ENCODE measurements around the gene KCNG2.

Gene KCNG2

DNA sequence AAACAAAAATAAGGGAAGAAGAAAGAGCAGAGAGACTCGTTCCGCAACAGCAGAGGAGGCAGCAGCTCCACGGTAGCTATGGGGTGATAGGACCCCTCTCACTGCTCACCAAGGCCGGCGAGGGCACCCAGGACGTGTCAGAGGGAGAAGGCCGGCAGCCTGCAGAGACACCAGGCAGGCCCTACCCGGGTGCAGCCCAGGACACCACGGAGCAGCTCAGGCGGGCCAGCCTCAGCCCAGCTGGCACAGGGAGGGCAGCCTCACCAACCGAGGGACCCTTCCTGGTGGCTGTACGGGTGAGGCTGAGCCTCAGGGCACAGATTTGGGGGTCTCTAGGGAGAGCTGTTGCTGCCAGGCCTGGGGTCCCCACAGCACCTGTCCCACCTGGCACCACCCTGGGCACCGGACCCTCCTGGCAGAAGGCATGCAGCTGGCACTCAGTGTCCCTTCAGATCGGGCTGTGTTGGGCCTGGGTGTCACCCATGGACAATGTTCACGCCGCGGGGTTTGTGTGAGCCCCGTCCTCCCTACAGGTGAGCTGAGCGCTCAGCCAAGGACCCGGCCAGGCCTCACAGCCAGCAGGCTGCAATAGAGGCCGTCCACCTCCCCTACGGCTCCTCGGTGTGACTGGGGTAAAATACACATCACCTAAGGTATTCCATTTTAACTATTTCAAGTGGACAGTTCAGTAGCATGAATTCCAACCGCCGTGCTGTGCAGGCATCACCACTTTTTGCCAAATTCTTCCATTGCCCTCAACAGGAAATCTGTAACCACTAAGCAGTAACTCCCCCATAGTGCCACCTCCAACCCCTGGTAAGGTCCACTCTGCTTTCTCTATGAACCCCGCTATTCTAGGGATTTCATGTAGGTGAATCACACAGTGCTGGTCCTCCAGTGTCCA is 21.6 kb downstream of the KCNG2 start:
- DNase-seq (ENCODE audit: low read depth in 3 of 3): no peak

- DNase-seq (ENCODE audit: low read depth in 3 of 3): no peak
These were observed 22.2 kb downstream of the KCNG2 start for GRCh38 chr18:79819968-79820351.

GRCh38 chr18:79823120-79823519 is 25.4 kb downstream of the KCNG2 start:
- DNase-seq (ENCODE audit: low read depth in 3 of 3): no peak

DNA sequence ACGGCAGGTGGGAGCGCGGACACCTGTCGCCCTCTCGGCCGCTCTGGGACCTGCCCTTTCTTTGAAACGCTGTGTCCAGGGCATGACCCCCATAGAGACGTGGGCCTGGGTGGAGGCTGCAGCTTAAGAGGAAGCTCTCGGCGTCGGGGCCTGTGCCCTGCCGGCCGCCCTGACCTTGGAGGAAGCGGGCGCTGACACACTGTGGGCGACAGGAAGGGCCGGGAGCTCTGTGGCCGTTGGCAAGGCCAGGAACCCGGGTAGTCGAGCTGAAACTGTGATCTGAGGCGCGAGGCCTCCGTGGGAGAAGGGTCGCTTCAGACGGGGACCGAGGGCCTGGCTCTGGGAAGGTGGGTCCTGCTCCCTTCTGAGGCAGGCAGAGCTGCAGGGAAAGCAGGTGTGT is 28.2 kb downstream of the KCNG2 start:
- DNase-seq (ENCODE audit: low read depth in 3 of 3): no peak

DNA sequence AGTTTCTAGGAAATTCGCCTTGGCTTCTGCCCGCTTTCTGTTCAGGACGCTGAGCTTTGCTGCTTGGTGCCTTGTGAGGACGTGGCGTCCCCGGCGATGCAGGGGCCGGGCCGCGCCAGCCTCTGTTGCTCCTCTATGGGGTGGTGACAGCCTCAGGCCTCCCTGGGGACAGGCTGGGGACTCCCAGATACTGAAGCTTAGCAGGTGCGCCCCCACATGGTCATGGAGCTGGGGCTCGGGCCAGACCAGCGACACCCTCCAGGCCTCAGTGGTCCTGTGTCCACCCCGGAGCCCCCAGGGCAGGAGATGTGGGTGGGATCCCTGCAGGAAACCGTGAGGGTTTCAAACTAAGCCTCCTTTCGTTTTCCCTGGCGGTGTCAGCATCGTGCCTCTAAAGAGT is 29.2 kb downstream of the KCNG2 start:
- DNase-seq (ENCODE audit: low read depth in 3 of 3): no peak

- no peak for DNase-seq (ENCODE audit: low read depth in 3 of 3)
These were observed 30.5 kb downstream of the KCNG2 start for GRCh38 chr18:79828258-79828657.

DNA sequence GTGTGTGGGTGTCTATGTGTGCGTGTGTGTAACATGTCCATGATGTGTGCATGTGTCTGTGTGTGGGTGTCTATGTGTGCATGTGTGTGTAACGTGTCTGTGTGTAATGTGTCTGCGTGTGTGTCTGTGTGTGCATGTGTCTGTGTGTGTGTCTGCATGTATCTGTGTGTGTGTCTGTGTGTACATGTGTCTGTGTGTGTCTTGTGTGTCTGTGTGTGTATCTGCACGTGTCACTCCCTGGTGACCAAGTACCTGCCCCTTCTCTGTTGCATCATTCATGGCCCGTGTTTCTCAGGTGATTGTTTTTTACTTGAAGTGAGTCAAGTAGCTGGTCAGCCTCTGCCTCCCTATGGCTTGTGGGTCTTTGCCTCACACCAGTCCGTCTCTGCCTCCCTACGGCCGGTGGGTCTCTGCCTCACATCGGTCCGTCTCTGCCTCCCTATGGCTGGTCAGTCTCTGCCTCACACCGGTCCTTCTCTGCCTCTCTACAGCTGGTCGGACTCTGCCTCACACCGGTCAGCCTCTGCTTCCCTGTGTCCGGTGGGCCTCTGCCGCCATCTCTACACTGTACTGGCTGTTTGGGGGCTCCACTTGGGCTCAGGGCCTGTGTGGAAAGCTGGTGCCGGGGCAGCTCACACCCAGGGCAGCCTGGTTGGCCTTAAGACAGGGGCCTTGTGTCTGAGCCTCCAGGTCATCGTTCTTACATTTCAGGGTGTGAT is 31.6 kb downstream of the KCNG2 start:
- no peak for DNase-seq (ENCODE audit: low read depth in 3 of 3)

DNA sequence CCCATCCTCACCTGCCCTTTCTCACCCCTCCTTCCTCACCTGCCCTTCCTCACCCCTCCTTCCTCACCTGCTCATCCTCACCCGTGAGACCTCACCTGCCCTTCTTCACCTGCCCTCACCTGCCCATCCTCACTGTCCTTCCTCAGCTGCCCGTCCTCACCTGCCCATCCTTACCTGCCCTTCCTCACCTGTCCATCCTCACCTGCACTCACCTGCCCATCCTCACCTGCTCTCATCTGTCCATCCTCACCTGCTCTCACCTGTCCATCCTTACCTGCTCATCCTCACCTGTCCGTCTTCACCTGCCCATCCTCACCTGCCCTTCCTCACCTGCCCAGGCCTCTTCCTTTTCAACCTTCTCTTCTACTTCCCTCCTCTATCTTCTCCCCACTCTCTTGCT is 34.4 kb downstream of the KCNG2 start:
- no peak for DNase-seq (ENCODE audit: low read depth in 3 of 3)

- DNase-seq (ENCODE audit: low read depth in 3 of 3): no peak
These were observed 37.1 kb downstream of the KCNG2 start for GRCh38 chr18:79834834-79835233.

DNA sequence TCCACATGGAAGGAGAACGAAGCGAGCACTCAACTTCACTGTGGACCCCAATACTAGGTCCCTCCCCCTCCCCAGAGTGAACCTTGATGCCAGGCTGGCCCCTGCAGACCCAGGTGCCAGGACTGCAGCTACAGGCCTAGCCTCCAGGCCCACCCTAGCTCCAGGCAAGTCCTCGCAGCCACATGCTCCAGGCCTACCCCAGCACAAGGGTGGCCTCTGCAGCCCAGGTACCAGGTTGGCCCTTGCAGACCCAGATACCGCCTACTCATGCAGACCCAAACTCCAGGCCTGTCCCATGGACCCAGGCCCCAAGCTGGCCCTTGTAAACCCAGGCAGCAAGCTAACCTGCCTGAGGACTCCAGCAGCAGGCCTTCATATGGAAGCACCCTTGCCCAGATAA is 44.2 kb downstream of the KCNG2 start:
- no peak for DNase-seq (ENCODE audit: low read depth in 3 of 3)

DNA sequence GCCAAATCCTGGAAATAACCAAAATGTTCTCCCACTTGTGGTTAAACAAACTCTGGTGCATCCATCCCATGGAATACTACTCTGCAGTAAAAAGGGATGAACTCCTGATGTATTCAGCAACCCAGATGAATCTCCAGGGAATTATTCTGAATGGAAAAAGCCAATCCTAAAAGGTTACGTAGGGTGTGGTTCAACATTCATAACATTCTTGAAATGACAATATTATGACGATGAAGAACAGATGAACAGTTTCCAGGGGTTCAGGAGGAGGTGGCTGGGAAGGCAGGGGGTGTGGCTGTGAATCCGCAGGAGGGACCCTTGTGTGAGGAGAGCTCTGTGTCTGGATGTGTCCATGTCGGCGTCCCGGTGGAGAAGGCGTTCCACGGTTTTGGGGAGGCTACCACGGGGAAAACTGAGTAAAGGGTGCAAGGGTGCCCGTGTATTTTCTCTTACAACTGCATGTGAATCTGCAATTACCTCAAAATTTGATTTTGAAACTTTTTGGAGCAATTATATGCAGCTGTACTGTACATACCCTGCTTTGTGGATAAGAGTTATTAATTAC is 47.3 kb downstream of the KCNG2 start:
- no peak for DNase-seq (ENCODE audit: low read depth in 3 of 3)

DNA sequence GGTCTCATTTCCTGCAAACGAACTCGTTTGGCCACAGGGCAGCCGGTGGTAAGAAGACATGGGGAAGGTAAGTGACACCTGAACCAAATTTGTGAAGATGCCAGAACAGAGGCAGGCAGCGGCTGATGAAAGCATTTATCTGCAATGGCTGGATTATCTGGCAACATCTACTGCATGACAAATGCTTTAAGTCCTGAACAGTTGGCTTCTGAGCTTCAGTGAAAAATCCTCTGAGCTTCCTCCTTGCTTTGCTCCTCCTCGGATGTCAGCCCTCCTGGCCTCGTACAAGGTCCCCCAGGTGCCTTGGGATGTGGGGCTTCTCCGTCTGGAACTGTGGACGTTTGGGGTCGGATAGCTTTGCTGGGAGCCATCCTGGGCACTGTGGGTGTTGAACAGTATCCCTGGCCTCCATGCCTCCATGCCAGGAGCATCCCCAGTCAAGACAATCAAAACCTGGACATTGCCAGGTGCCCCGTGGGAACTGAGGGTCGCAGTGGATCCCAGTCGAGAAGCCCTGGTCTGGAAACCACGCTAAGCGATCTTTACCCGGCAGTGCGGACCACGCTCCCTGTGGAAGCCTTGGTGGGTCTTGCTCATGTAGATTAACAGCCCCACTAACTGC is 49.3 kb downstream of the KCNG2 start:
- DNase-seq (ENCODE audit: low read depth in 3 of 3): no peak

DNA sequence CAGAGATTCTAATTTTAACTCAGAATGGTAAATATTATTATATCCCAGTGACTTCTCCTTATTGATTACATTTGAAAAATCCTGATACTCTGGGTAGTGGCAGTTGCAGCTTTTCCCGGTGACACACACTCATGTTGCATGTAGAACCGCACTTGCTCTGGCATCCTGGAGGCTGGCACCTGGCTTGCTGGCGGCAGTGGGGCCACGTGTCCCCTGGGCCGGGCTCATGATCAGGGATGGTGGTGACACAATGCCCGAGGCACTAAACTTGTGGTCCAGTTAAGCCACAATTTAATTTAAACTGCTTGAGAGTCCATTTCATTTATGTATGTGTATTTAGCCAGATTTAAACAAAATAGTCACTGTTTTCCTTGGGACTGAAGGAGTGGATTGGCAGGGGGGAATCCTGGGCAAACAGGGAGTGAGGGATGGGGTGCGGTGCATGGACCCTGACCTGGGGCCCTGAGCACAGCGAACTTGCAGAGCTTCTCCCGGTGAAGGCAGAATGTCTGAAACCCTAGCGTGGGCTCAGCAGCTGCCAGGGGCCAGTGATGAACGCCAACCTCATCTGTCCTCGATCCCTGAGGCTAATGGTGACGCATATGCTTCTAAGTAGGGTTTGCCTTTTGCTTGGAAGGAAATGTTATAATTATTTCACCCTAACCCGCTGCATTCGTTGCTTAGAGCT is 50.0 kb downstream of the KCNG2 start:
- no peak for DNase-seq (ENCODE audit: low read depth in 3 of 3)

GRCh38 chr18:79848294-79848578 is 50.5 kb downstream of the KCNG2 start:
- DNase-seq (ENCODE audit: low read depth in 3 of 3): no peak

DNA sequence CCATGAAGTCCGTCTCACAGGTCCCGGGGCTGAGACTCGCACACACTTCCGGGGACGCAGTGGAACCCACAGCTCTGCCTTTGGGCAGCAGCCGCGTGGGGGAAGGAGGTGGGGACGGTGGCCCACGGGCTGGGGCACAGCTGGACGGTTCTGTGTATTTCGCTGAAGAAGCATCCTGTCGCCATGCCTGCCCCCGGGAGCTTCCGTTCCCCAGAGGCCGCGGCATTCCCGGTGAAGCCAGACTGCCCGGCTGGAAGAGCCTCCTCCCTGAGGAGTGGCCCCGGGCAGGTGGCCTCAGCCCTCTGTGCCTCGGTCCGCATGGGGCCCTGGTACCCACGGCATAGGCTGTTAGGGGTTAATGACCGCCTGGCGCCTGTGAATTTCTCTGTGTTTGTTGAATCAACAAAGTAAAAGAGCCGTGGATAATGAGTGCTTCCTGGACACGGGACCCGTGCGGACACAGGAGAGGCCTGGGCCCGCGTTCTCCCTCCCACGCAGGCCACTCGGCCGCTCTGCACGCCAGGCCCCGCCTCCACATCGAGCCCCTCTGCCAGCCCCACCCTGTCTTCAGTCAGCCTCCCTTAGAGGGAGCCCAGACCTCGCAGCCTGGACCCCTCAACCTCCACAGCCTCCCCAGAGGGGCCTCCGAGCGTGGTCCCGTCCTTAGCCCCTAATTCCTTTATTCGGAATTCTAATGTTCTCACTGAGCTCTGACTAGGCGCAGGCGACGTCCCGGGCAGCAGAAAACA is 51.0 kb downstream of the KCNG2 start:
- no peak for DNase-seq (ENCODE audit: low read depth in 3 of 3)

- DNase-seq (ENCODE audit: low read depth in 3 of 3): no peak
These were observed 51.8 kb downstream of the KCNG2 start for GRCh38 chr18:79849328-79850207.

- no peak for DNase-seq (ENCODE audit: low read depth in 3 of 3)
These were observed 53.0 kb downstream of the KCNG2 start for GRCh38 chr18:79850731-79851130.

GRCh38 chr18:79851489-79851888 is 53.8 kb downstream of the KCNG2 start:
- DNase-seq (ENCODE audit: low read depth in 3 of 3): no peak

DNA sequence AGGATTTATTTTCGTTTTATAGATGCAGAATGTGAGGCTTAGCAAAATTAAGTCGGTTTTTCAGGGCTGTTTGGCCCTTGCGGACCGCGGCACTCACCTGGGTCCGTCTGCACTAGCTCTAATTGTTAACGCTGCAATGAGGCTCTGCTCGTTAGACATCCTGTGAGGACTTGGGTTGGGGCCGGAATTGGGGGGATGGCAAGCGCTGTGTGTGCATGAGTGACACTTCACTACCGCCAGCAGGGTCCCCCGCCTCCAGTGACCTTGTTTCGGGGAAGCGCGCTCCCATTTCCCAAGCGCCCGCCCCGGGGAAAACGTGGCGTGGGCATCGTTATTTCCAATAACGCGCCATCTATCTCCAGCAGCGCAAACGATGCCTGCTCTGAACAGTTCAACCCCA is 54.2 kb downstream of the KCNG2 start:
- DNase-seq (ENCODE audit: low read depth in 3 of 3): no peak

GRCh38 chr18:79852561-79853302 is 55.0 kb downstream of the KCNG2 start:
- DNase-seq (ENCODE audit: low read depth in 3 of 3): no peak
